Ascending aorta (tissue), 2 donors: ENCODE measurements around the gene RABGAP1. TPM values are rescaled to one million over a fixed set of nuclear protein-coding genes. Genes with fewer than 3 reads are reported as not detected.

Source experiments
- DNase-seq, 2 donors: peaks; one replicate each; pipeline ENCODE4 v3.0.0-alpha.2; 2019; ENCODE audit warnings: low spot score in 2 of 2
- H3K27ac ChIP-seq, 2 donors: fragments of 200-600 bp; sonication (generic); one replicate each; pipeline ENCODE4 v1.5.1; 2016 to 2017; ENCODE audit warnings: mild to moderate bottlenecking in 1 of 2
- H3K27me3 ChIP-seq: fragments of 200-600 bp; sonication (generic); one replicate; pipeline ENCODE4 v1.5.1; 2017
- H3K36me3 ChIP-seq, 2 donors: fragments of 200-600 bp; sonication (generic); one replicate each; pipeline ENCODE4 v1.5.1; 2016
- H3K4me1 ChIP-seq, 2 donors: fragments of 200-600 bp; sonication (generic); one replicate each; pipeline ENCODE4 v1.5.1; 2016 to 2017; ENCODE audit warnings: mild to moderate bottlenecking in 1 of 2
- H3K4me3 ChIP-seq, 2 donors: fragments of 200-600 bp; sonication (generic); one replicate each; pipeline ENCODE4 v1.5.1; 2016 to 2017; ENCODE audit warnings: mild to moderate bottlenecking in 1 of 2
- H3K9me3 ChIP-seq, 2 donors: fragments of 200-600 bp; sonication (generic); one replicate each; pipeline ENCODE4 v1.5.1; 2016
- intact Hi-C: fragments of 100-400 bp; cut with DNase I; formaldehyde crosslinking; loops from one replicate; pipeline ENCODE4 v1.15.1; 2023
- total RNA-seq: library from RNA; depleted of rRNA; stranded (reverse); fragments of >200 nt; gene quantifications from one replicate; pipeline ENCODE4 v1.1.0, GENCODE V29; 2016
- TF ChIP-seq, protein P1 (sequence below), 3 experiments: fragments of 200-600 bp in 2 of 3; fragments of 450-650 bp in 1 of 3; sonication (generic) in 2 of 3; IDR thresholded peaks; one replicate each; pipeline ENCODE4 v1.5.1; 2016 to 2019; ENCODE audit warnings: antibody characterized with exemption in 3 of 3, mild to moderate bottlenecking in 1 of 3, moderate library complexity in 1 of 3

Gene RABGAP1
- total RNA-seq, 1 donor from 2014 or later = 36.5 TPM

DNA sequence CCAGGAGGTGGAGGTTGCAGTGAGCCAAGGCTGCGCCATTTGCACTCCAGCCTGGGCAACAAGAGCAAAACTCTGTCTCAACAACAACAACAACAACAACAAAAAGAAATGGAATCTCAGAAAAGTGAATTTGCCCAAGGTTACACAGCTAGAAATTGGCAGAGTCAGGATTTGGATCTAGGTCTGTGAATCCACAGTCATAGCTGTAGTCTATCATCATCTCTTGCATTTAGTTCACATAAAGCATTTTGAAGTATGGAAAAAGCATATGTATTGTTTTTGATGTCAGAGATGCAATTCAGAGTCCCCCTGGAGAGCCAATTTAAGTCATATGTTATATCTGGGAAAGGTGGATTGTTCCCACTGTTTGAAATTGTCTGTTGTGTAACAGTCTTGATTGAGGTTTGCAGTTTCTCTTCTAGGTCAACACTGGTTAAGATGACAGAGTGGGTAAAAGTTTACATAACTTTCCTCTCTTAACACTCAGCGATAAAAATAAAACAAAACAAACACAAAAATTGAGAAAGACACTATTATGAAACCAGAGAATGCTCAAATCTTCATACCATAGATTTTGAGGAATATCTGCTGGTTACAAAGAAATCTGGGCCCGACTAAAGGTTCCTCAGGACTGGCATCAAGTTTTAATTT lies 71.2 kb downstream of the RABGAP1 start:
- H3K36me3 ChIP-seq = peaks cover 30 to 55% of the 10 kb centered on the region in 2 donors
- H3K27ac ChIP-seq = no peak overlapping the region
- no peaks in the 10 kb centered on the region for H3K27me3 ChIP-seq
- DNase-seq = no peak
- intact Hi-C loops = no loop called here
- TF ChIP-seq, protein P1, sequence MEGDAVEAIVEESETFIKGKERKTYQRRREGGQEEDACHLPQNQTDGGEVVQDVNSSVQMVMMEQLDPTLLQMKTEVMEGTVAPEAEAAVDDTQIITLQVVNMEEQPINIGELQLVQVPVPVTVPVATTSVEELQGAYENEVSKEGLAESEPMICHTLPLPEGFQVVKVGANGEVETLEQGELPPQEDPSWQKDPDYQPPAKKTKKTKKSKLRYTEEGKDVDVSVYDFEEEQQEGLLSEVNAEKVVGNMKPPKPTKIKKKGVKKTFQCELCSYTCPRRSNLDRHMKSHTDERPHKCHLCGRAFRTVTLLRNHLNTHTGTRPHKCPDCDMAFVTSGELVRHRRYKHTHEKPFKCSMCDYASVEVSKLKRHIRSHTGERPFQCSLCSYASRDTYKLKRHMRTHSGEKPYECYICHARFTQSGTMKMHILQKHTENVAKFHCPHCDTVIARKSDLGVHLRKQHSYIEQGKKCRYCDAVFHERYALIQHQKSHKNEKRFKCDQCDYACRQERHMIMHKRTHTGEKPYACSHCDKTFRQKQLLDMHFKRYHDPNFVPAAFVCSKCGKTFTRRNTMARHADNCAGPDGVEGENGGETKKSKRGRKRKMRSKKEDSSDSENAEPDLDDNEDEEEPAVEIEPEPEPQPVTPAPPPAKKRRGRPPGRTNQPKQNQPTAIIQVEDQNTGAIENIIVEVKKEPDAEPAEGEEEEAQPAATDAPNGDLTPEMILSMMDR (IDR thresholded peaks at IDR 0.05) = no peak
- H3K4me1 ChIP-seq = no peaks in the 10 kb centered on the region
- H3K9me3 ChIP-seq = no peaks in the 10 kb centered on the region
- no peak overlapping the region for H3K4me3 ChIP-seq

DNA sequence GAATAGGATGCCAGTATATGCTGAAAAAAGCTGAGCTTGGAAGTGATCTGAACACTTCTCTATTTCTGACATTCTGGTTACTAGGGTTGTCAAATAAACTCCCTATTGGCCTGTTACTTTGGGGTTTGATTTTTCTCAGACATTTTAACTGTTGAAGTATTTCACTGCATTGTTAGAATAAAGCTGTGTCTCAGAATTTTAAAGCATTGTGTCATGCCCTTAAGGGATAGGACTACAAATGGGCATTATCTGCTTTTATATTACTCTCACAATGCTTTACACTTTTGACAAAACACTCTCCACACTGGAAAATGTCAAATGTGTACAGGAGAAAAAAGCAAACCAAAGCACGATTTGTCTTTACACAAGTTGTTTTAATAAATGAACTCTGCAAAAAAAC lies 75.8 kb downstream of the RABGAP1 start:
- no peak for DNase-seq
- H3K27ac ChIP-seq = no peak overlapping the region
- no peaks in the 10 kb centered on the region for H3K27me3 ChIP-seq
- no peaks in the 10 kb centered on the region for H3K4me1 ChIP-seq
- intact Hi-C loops = no loop called here
- TF ChIP-seq, protein P1 (IDR thresholded peaks at IDR 0.05) = no peak
- H3K4me3 ChIP-seq = no peak overlapping the region
- no peaks in the 10 kb centered on the region for H3K9me3 ChIP-seq
- H3K36me3 ChIP-seq = peaks cover 38 to 55% of the 10 kb centered on the region in 2 donors

DNA sequence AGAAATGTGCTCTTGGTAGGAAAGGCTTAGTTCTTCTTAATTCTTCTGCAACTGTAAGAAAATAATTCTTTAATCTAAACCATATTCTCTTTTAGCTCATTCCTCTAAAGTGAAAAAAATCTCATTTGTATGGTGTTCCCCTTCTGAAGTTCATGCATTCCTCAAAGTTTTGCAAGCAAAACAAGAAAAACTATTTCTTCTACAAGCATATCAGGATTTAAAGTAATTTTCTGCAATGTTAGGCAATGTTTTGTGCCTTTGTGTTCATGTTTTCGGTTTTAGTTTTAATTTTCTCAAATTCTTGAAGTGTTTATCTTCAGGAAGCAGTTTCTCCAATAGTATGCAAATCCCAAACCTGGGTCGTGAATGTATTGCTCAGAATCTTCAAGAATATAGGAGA lies 80.0 kb downstream of the RABGAP1 start:
- intact Hi-C loops = loop anchor here (10.0 kb wide), 1 partner anchor 334 kb away; the partner anchor contains the start of gene CRB2
- Histone ChIP-seq H3K4me3 (no peak overlapping the region), H3K27me3 (no peaks in the 10 kb centered on the region), H3K9me3 (no peaks in the 10 kb centered on the region), H3K27ac (no peak overlapping the region), H3K36me3 (peaks cover 27 to 52% of the 10 kb centered on the region in 2 donors), H3K4me1 (no peaks in the 10 kb centered on the region)
- DNase-seq = no peak
- TF ChIP-seq, protein P1 (IDR thresholded peaks at IDR 0.05) = no peak

DNA sequence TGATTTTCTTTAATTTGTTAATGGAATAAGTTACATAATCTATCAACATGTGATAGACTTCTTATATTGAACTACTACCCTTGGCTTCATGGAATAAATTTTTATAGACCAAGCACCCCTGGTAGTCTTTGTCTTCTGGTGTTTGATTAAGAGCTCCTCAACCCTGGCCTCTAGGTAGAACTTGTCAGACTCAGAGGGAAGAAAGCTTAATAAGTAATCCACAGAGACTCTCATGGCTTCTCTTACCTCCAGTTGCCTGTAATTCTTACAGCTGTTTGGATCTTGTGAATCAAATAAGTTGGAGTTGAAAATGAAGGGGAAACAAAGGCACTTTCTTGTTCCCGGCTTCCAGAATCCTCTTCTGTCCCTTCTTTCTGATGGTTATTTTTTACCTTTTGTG lies 85.6 kb downstream of the RABGAP1 start:
- intact Hi-C loops = loop anchor here (10.0 kb wide), 1 partner anchor 328 kb away; the partner anchor contains the start of gene CRB2
- H3K4me3 ChIP-seq = no peak overlapping the region
- TF ChIP-seq, protein P1 (IDR thresholded peaks at IDR 0.05) = no peak
- peaks cover 13 to 31% of the 10 kb centered on the region in 2 donors for H3K36me3 ChIP-seq
- H3K9me3 ChIP-seq = no peaks in the 10 kb centered on the region
- no peaks in the 10 kb centered on the region for H3K4me1 ChIP-seq
- no peak overlapping the region for H3K27ac ChIP-seq
- no peak for DNase-seq
- H3K27me3 ChIP-seq = no peaks in the 10 kb centered on the region

DNA sequence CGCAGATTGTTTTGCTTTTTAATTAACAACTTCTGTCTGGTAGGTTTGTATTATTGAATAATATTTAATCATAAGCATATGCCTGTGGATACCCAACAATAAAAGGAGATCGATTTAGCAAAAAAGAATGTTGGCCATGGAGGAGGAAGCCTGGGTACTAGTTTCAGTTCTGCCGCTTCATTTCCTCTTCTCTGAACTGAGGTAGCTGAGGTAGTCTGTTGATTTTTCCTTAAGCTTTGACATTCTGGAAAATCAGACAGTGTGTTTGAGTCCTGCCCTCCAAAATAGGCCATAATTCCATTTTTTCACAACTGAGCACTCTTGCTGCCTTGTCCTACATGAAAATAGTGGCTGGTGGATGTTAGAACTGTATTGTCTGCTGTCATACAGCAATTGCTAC lies 86.7 kb downstream of the RABGAP1 start:
- no peak overlapping the region for H3K4me3 ChIP-seq
- H3K9me3 ChIP-seq = no peaks in the 10 kb centered on the region
- H3K27ac ChIP-seq = no peak overlapping the region
- no peaks in the 10 kb centered on the region for H3K4me1 ChIP-seq
- no peaks in the 10 kb centered on the region for H3K27me3 ChIP-seq
- TF ChIP-seq, protein P1 (IDR thresholded peaks at IDR 0.05) = no peak
- DNase-seq = no peak
- H3K36me3 ChIP-seq = peaks cover 8 to 21% of the 10 kb centered on the region in 2 donors
- intact Hi-C loops = loop anchor here (10.0 kb wide), 1 partner anchor 327 kb away; the partner anchor contains the start of gene CRB2
